GM12878 (cell line): ENCODE data around the gene DPPA5. TPM values are rescaled to one million over a fixed set of nuclear protein-coding genes. Genes with fewer than 3 reads are reported as not detected.

Experiments
- ATAC-seq: fragments of 200-7000 bp; cut with Tn5 transposase; 3 replicates; pipeline ENCODE4 v1.9.1; 2020; ENCODE audit warnings: mild to moderate bottlenecking, moderate library complexity
- BruUV-seq: library from RNA; stranded (reverse); fragments of 400-500 nt; replicated peaks from 2 replicates; lab custom pipeline; 2021; lab: Mats Ljungman, UMichigan
- CTCF ChIA-PET: fragments of 300-600 bp; sonication (Branson Sonifier 250); formaldehyde crosslinking; extraction: SDS; loops from one replicate; lab custom pipeline; 2021; ENCODE audit warnings: inconsistent platforms; lab: Yijun Ruan, JAX
- POLR2A ChIA-PET: fragments of 350-600 bp; formaldehyde crosslinking; extraction: SDS; loops from one replicate; lab custom pipeline; 2021; ENCODE audit warnings: inconsistent platforms; lab: Charles Lee
- RAD21 ChIA-PET: fragments of 300-600 bp; sonication (Branson Sonifier 250); formaldehyde crosslinking; loops from one replicate; lab custom pipeline; 2023; ENCODE audit warnings: antibody characterized with exemption; ENCODE audit not compliant: unreplicated experiment; lab: Charles Lee
- SMC1A ChIA-PET: fragments of 300-600 bp; sonication (Branson Sonifier 250); formaldehyde crosslinking; loops from one replicate; lab custom pipeline; 2023; ENCODE audit not compliant: unreplicated experiment, uncharacterized antibody; lab: Charles Lee
- DNase-seq: peaks from one replicate; pipeline ENCODE4 v3.0.0-alpha.2; 2011; ENCODE audit warnings: low read depth, low spot score
- FAIRE-seq: peaks from 3 replicates; lab custom pipeline; 2011; peaks lifted over from hg19 to GRCh38; lab: Jason Lieb, UNC
- H2AFZ ChIP-seq: 2 replicates; pipeline ENCODE4 v1.6.0; 2011; ENCODE audit warnings: low read depth, low read length, control low read depth; ENCODE audit not compliant: control insufficient read depth
- H3K27ac ChIP-seq: 2 replicates; pipeline ENCODE4 v1.5.1; 2011; ENCODE audit warnings: control low read depth; ENCODE audit not compliant: control insufficient read depth, insufficient read depth
- H3K27me3 ChIP-seq, 2 experiments: replicated peaks in 1 of 2; 2 replicates each; pipeline versions ENCODE4 v1.6.0 to v1.6.1; 2011; ENCODE audit warnings: low read length in 1 of 2; ENCODE audit not compliant: control insufficient read depth in 2 of 2, insufficient read depth in 2 of 2
- H3K36me3 ChIP-seq, 2 experiments: 2 replicates each; pipeline ENCODE4 v1.5.1; 2011; ENCODE audit warnings: low read length in 1 of 2; ENCODE audit not compliant: control insufficient read depth in 2 of 2, insufficient read depth in 2 of 2
- H3K4me1 ChIP-seq: 2 replicates; pipeline ENCODE4 v1.6.1; 2011; ENCODE audit warnings: mild to moderate bottlenecking, low read length, moderate library complexity, mixed read lengths; ENCODE audit not compliant: control insufficient read depth, insufficient read depth
- H3K4me2 ChIP-seq: 2 replicates; pipeline ENCODE4 v1.6.0; 2011; ENCODE audit warnings: control low read depth; ENCODE audit not compliant: control insufficient read depth, insufficient read depth
- H3K4me3 ChIP-seq: fragments of 200-600 bp; sonication (generic); 2 replicates; pipeline ENCODE4 v1.5.1; 2016
- H3K79me2 ChIP-seq: 2 replicates; pipeline ENCODE4 v1.6.0; 2011; ENCODE audit warnings: low read length; ENCODE audit not compliant: control insufficient read depth, insufficient read depth
- H3K9ac ChIP-seq: 2 replicates; pipeline ENCODE4 v1.8.0; 2011; ENCODE audit warnings: low read length, control low read depth, mixed read lengths; ENCODE audit not compliant: control insufficient read depth, insufficient read depth
- H3K9me3 ChIP-seq: replicated peaks from 3 replicates; pipeline ENCODE4 v1.5.1; 2011; ENCODE audit warnings: mild to moderate bottlenecking, low read length; ENCODE audit not compliant: control insufficient read depth, insufficient read depth
- H4K20me1 ChIP-seq: 2 replicates; pipeline ENCODE4 v1.6.0; 2011; ENCODE audit not compliant: control insufficient read depth, insufficient read depth
- SMC3 ChIP-seq: IDR thresholded peaks from 2 replicates; pipeline ENCODE4 v1.6.1; 2011; ENCODE audit warnings: low read length, improper control_type of control experiment, borderline replicate concordance
- WGBS: methylation state at CpG from one replicate; pipeline ENCODE4 v1.1.6; 2016; ENCODE audit warnings: low lambda C conversion rate; ENCODE audit not compliant: insufficient replicate concordance, insufficient coverage; ENCODE audit errors: missing lambda C conversion rate; 5-methylcytosine and 5-hydroxymethylcytosine counted together
- in situ Hi-C: fragments of 300-500 bp; cut with MboI; formaldehyde crosslinking; loops from 9 replicates; pipeline ENCODE4 v1.14.3; 2018; ENCODE audit warnings: mixed read lengths
- intact Hi-C: fragments of 100-400 bp; cut with micrococcal nuclease; formaldehyde crosslinking; loops from one replicate; pipeline ENCODE4 v1.14.2; 2022; ENCODE audit not compliant: unreplicated experiment
- polyA plus RNA-seq, 11 experiments: library from polyadenylated mRNA; depleted of rRNA in 4 of 11; unstranded in 6 of 11; stranded (reverse) in 5 of 11; fragments of >200 nt; fragmentation: Nextera tagmentation in 4 of 11; fragmentation: Illumina TruSeq in 1 of 11; extraction: Ambion mirVana in 4 of 11; extraction: Trizol in 1 of 11; gene quantifications; 1 replicate in 1 of 11; 2 replicates in 10 of 11; pipeline versions ENCODE4 v1.2.1 to v1.2.3, GENCODE V29; 2011 to 2016; ENCODE audit warnings: inconsistent platforms in 2 of 11, missing spikeins in 2 of 11, low read depth in 1 of 11
- total RNA-seq, 4 experiments: library from RNA; depleted of rRNA in 3 of 4; stranded (reverse); fragments of >200 nt in 3 of 4; fragmentation: Illumina TruSeq in 1 of 4; extraction: Trizol in 1 of 4; gene quantifications; 2 replicates each; pipeline versions ENCODE4 v1.2.1 to v1.2.3, GENCODE V29; 2013 to 2021
- TF ChIP-seq, protein P1 (sequence below): IDR thresholded peaks from 2 replicates; pipeline ENCODE4 v1.6.1; 2012; ENCODE audit warnings: low read depth, low read length, improper control_type of control experiment
- TF ChIP-seq, protein P2 (sequence below): fragments of 450-650 bp; IDR thresholded peaks from 2 replicates; pipeline ENCODE4 v1.6.1; 2018; ENCODE audit warnings: mild to moderate bottlenecking, low read depth, moderate library complexity; ENCODE audit not compliant: partially characterized antibody
- TF ChIP-seq, protein P3 (sequence below): IDR thresholded peaks from 2 replicates; pipeline ENCODE4 v1.6.1; 2011; ENCODE audit warnings: low read depth, low read length, improper control_type of control experiment, borderline replicate concordance

The DPPA5 gene
- total and polyA plus RNA-seq, 10 of the 15 experiments (the other 5 are each of a cell fraction or from before 2014, with no cell fraction given) = not detected

DNA sequence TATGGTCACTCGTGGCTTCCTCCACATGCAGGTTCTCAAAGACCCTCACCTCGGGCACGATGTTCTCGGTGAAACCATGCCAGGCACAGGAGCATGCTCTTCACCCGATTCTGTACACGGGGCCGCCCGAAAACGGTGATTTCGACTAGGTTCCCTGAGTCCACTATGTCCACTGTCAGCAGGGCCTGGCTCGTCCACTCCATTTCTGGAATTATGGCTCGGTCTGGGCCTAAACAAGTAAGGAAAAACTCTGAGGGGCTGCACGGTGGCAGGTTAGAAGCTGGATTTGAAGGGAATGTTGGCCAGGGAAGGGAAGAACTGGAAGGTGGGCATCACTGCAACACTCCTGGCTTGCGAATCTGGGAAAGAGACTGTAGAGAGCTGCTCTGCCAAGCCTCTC, 15.1 kb upstream of the DPPA5 start:
- no peak for ATAC-seq
- CTCF ChIA-PET = no interaction called here
- TF ChIP-seq, protein P1, sequence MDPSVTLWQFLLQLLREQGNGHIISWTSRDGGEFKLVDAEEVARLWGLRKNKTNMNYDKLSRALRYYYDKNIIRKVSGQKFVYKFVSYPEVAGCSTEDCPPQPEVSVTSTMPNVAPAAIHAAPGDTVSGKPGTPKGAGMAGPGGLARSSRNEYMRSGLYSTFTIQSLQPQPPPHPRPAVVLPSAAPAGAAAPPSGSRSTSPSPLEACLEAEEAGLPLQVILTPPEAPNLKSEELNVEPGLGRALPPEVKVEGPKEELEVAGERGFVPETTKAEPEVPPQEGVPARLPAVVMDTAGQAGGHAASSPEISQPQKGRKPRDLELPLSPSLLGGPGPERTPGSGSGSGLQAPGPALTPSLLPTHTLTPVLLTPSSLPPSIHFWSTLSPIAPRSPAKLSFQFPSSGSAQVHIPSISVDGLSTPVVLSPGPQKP = no peak
- TF ChIP-seq, protein P2, sequence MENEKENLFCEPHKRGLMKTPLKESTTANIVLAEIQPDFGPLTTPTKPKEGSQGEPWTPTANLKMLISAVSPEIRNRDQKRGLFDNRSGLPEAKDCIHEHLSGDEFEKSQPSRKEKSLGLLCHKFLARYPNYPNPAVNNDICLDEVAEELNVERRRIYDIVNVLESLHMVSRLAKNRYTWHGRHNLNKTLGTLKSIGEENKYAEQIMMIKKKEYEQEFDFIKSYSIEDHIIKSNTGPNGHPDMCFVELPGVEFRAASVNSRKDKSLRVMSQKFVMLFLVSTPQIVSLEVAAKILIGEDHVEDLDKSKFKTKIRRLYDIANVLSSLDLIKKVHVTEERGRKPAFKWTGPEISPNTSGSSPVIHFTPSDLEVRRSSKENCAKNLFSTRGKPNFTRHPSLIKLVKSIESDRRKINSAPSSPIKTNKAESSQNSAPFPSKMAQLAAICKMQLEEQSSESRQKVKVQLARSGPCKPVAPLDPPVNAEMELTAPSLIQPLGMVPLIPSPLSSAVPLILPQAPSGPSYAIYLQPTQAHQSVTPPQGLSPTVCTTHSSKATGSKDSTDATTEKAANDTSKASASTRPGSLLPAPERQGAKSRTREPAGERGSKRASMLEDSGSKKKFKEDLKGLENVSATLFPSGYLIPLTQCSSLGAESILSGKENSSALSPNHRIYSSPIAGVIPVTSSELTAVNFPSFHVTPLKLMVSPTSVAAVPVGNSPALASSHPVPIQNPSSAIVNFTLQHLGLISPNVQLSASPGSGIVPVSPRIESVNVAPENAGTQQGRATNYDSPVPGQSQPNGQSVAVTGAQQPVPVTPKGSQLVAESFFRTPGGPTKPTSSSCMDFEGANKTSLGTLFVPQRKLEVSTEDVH = no peak
- TF ChIP-seq, protein P3, sequence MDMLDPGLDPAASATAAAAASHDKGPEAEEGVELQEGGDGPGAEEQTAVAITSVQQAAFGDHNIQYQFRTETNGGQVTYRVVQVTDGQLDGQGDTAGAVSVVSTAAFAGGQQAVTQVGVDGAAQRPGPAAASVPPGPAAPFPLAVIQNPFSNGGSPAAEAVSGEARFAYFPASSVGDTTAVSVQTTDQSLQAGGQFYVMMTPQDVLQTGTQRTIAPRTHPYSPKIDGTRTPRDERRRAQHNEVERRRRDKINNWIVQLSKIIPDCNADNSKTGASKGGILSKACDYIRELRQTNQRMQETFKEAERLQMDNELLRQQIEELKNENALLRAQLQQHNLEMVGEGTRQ = no peak
- no peak for TF ChIP-seq SMC3
- H4K20me1 ChIP-seq = no peaks in the 10 kb centered on the region
- no peaks in the 10 kb centered on the region for H3K79me2 ChIP-seq
- DNase-seq = no peak
- no peak overlapping the region for H3K4me2 ChIP-seq
- no peaks in the 10 kb centered on the region for H3K36me3 ChIP-seq
- H3K4me1 ChIP-seq = no peaks in the 10 kb centered on the region
- no peak overlapping the region for H2AFZ ChIP-seq
- in situ Hi-C loops (no loop called here), intact Hi-C loops (no loop called here)
- BruUV-seq = no TSS peak
- WGBS = 56% methylated on average over 14 of the region's 14 CpGs
- H3K27ac ChIP-seq = no peak overlapping the region
- 0 out of 4 replicates have a peak, but pooled peaks cover 0 to 3% of the 10 kb centered on the region in 2 experiments for H3K27me3 ChIP-seq
- RAD21 ChIA-PET = no interaction called here
- POLR2A ChIA-PET = no interaction called here
- FAIRE-seq = no peak
- H3K4me3 ChIP-seq = no peak overlapping the region
- SMC1A ChIA-PET = no interaction called here
- no peak overlapping the region for H3K9ac ChIP-seq
- H3K9me3 ChIP-seq = no peaks in the 10 kb centered on the region; the same call in 2 of the 3 replicates
